Measurements from ENCODE around the gene FAM9B.

DNA sequence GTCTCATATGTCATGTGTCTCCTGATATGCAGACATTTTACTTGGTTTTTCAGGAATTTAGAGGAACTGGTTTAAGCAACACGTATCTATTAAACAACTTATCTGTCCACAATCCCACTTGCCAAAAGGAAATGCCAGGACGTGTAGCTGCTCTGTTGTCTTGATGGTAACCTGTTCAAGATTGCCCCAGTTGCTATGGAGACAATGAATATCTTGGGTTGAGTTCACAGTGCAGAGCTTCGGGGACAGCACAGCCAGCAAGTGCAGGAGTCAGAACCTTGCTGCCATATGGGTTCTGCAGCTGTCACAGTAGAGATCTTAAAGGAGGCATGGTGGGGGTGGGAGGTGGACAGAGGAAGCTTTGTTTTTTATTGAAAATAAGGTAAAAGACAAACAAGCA, 28.7 kb upstream of the FAM9B start:
- TF ChIP-seq, protein P1, sequence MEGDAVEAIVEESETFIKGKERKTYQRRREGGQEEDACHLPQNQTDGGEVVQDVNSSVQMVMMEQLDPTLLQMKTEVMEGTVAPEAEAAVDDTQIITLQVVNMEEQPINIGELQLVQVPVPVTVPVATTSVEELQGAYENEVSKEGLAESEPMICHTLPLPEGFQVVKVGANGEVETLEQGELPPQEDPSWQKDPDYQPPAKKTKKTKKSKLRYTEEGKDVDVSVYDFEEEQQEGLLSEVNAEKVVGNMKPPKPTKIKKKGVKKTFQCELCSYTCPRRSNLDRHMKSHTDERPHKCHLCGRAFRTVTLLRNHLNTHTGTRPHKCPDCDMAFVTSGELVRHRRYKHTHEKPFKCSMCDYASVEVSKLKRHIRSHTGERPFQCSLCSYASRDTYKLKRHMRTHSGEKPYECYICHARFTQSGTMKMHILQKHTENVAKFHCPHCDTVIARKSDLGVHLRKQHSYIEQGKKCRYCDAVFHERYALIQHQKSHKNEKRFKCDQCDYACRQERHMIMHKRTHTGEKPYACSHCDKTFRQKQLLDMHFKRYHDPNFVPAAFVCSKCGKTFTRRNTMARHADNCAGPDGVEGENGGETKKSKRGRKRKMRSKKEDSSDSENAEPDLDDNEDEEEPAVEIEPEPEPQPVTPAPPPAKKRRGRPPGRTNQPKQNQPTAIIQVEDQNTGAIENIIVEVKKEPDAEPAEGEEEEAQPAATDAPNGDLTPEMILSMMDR (conservative IDR thresholded peaks at IDR 0.05), result no peak
- no peak for TF ChIP-seq ZFX (IDR thresholded peaks at IDR 0.05)

Data from C4-2B (cell line).